Fibroblast of lung (primary cell): Measurements from ENCODE around the gene NEDD4. TPM values are rescaled to one million over a fixed set of nuclear protein-coding genes. Genes with fewer than 3 reads are reported as not detected.

Experiments
- DNase-seq, 2 donors: peaks; one replicate each; pipeline versions ENCODE4 v3.0.0 to v3.0.0-alpha.2; 2010; ENCODE audit warnings: low read depth in 2 of 2
- H2AFZ ChIP-seq: 2 replicates; pipeline ENCODE4 v1.5.1; 2012; ENCODE audit warnings: low read length, control low read depth, inconsistent platforms
- H3K27ac ChIP-seq: 2 replicates; pipeline ENCODE4 v1.5.1; 2011; ENCODE audit warnings: low read length, control low read depth; ENCODE audit not compliant: insufficient read depth
- H3K27me3 ChIP-seq: 2 replicates; pipeline ENCODE4 v1.5.1; 2011; ENCODE audit warnings: mild to moderate bottlenecking, low read length; ENCODE audit not compliant: control insufficient read depth, insufficient read depth
- H3K36me3 ChIP-seq: 2 replicates; pipeline ENCODE4 v1.5.1; 2011; ENCODE audit warnings: low read length; ENCODE audit not compliant: control insufficient read depth, insufficient read depth
- H3K4me1 ChIP-seq: 2 replicates; pipeline ENCODE4 v1.5.1; 2011; ENCODE audit warnings: low read length; ENCODE audit not compliant: control insufficient read depth, insufficient read depth; ENCODE audit errors: extremely low read depth
- H3K4me2 ChIP-seq: 2 replicates; pipeline ENCODE4 v1.5.1; 2011; ENCODE audit warnings: low read length, control low read depth; ENCODE audit not compliant: insufficient read depth; ENCODE audit errors: extremely low read depth
- H3K4me3 ChIP-seq, 4 experiments: fragments of 200-600 bp in 1 of 4; sonication (generic) in 1 of 4; replicated peaks in 1 of 4; 2 replicates each; pipeline ENCODE4 v1.5.1; 2011 to 2016; ENCODE audit warnings: low read length in 4 of 4, low read depth in 3 of 4, mild to moderate bottlenecking in 3 of 4, control low read depth in 2 of 4, inconsistent platforms in 1 of 4, mixed read lengths in 1 of 4; ENCODE audit not compliant: insufficient read depth in 1 of 4; ENCODE audit errors: control extremely low read depth in 1 of 4
- H3K79me2 ChIP-seq: 2 replicates; pipeline ENCODE4 v1.5.1; 2012; ENCODE audit warnings: mild to moderate bottlenecking, low read length, inconsistent platforms; ENCODE audit not compliant: control insufficient read depth, insufficient read depth
- H3K9ac ChIP-seq: 2 replicates; pipeline ENCODE4 v1.5.1; 2011; ENCODE audit warnings: mild to moderate bottlenecking, low read length, control low read depth; ENCODE audit not compliant: insufficient read depth
- H3K9me3 ChIP-seq: 2 replicates; pipeline ENCODE4 v1.5.1; 2012; ENCODE audit warnings: low read depth, low read length; ENCODE audit not compliant: control insufficient read depth, insufficient read depth
- H4K20me1 ChIP-seq: 2 replicates; pipeline ENCODE4 v1.5.1; 2011; ENCODE audit warnings: low read length; ENCODE audit not compliant: control insufficient read depth, insufficient read depth; ENCODE audit errors: extremely low read depth
- EZH2 ChIP-seq: IDR thresholded peaks from 2 replicates; pipeline ENCODE4 v1.5.1; 2012; ENCODE audit warnings: low read length, control low read depth, mild to moderate bottlenecking; ENCODE audit errors: missing control alignments
- polyA plus RNA-seq, 2 donors: library from polyadenylated mRNA; depleted of rRNA in 1 of 2; stranded (reverse) in 1 of 2; unstranded in 1 of 2; fragments of >200 nt; gene quantifications; 2 replicates each; pipeline ENCODE4 v1.2.1, GENCODE V29; 2011 to 2012; ENCODE audit warnings: missing spikeins in 1 of 2
- total RNA-seq: library from RNA; depleted of rRNA; stranded (reverse); fragments of >200 nt; gene quantifications from 2 replicates; pipeline ENCODE4 v1.2.1, GENCODE V29; 2014
- TF ChIP-seq, protein P1 (sequence below), 2 donors: IDR thresholded peaks in 1 of 2; conservative IDR thresholded peaks in 1 of 2; 1 replicate in 1 of 2; 2 replicates in 1 of 2; pipeline ENCODE4 v1.5.1; 2011 to 2012; ENCODE audit warnings: low read length in 2 of 2, control low read depth in 1 of 2, inconsistent platforms in 1 of 2, low read depth in 1 of 2, mild to moderate bottlenecking in 1 of 2

NEDD4 gene
- total and polyA plus RNA-seq, 2 donors (not counting 1 experiment from before 2014, with no cell fraction given): 21.6 to 30.9 TPM

DNA sequence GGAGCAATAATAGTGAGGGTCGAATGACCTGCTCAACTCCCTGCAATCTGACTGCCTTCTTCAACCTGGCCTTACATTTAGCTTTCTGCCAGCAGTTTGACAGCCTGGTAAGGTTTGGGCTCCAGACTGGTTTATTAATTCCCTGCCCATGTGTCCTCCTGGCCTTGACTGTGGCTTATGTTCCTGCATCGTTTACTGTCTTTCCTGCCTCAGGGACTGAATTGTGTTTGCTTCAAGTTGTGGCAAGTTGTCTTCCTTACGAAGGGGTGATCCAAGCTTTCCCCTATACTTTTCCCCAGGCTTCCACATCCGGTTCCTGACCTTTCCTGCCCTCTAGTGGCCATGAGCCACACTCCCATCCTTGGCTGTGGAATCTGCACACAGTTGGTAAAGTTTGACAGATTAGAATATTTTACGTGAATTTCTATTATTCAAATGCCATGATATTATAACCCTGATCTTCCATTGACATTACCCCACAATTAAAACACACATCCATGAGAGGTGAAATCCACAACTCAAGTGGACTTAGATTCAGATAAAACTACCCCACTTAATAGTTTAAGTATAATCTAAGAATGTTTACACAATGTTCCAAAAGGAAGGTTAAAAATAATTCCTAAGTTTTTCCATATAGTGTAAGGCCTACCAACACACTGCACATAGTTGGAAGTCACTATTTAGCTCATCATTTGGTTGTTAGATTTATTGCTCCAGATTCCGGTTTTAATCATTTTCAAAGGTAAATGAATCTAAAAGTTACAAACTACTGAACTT is 95.7 kb downstream of the NEDD4 start:
- H3K79me2 ChIP-seq: no peaks in the 10 kb centered on the region
- peaks cover 7% of the 10 kb centered on the region for H3K4me1 ChIP-seq
- no peaks in the 10 kb centered on the region for H4K20me1 ChIP-seq
- peak; percentile 51 to 65 for DNase-seq
- H3K27ac ChIP-seq: peak overlapping the region; percentile 42
- H3K36me3 ChIP-seq: no peaks in the 10 kb centered on the region
- no peaks in the 10 kb centered on the region for H3K27me3 ChIP-seq
- no peak overlapping the region for H3K4me2 ChIP-seq
- TF ChIP-seq EZH2: no peak
- TF ChIP-seq, protein P1, sequence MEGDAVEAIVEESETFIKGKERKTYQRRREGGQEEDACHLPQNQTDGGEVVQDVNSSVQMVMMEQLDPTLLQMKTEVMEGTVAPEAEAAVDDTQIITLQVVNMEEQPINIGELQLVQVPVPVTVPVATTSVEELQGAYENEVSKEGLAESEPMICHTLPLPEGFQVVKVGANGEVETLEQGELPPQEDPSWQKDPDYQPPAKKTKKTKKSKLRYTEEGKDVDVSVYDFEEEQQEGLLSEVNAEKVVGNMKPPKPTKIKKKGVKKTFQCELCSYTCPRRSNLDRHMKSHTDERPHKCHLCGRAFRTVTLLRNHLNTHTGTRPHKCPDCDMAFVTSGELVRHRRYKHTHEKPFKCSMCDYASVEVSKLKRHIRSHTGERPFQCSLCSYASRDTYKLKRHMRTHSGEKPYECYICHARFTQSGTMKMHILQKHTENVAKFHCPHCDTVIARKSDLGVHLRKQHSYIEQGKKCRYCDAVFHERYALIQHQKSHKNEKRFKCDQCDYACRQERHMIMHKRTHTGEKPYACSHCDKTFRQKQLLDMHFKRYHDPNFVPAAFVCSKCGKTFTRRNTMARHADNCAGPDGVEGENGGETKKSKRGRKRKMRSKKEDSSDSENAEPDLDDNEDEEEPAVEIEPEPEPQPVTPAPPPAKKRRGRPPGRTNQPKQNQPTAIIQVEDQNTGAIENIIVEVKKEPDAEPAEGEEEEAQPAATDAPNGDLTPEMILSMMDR (conservative IDR thresholded peaks at IDR 0.05 in 1 of 2, IDR thresholded peaks at IDR 0.05 in 1 of 2; ENCODE audit: low read depth in 1 of 2, low read length in 2 of 2): peak; percentile 73 to 86
- no peak overlapping the region for H3K9ac ChIP-seq
- H3K9me3 ChIP-seq: no peaks in the 10 kb centered on the region
- peak overlapping the region; percentile 18 for H2AFZ ChIP-seq
- H3K4me3 ChIP-seq: no peak overlapping the region

DNA sequence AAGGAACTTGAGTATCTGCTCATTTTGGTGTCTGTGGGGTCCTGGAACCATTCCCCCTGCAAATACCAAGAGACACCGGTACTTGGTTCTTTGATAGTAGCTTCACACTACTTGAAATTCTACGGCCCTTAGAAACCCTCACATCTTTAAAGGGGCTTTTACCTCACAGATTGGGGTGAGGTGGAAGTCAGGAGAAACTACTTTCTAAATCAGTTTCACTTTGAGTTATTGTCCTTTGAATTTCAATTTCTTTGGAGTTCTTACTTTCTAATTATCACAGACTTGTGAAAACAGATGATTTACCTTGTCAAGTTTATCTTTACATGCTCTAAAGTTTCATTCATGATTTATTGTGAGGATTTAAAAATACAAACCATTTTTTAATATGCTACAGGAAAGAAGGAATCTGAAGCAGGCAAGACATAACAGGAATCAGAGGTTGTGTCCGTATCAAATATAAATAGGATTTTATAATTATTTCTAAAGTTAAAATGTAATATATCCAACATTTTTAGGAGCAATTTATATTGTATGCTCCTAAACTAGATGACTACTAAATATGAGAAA is 98.9 kb downstream of the NEDD4 start:
- Histone ChIP-seq H4K20me1 (no peaks in the 10 kb centered on the region), H3K4me1 (peaks cover 7% of the 10 kb centered on the region), H3K27ac (no peak overlapping the region), H3K4me2 (peak overlapping the region; percentile 66), H3K36me3 (no peaks in the 10 kb centered on the region), H3K9me3 (no peaks in the 10 kb centered on the region), H3K9ac (no peak overlapping the region), H2AFZ (no peak overlapping the region), H3K79me2 (no peaks in the 10 kb centered on the region), H3K27me3 (no peaks in the 10 kb centered on the region), H3K4me3 (peak overlapping the region in 3 of 4 experiments; percentile 6 to 34 (median 17))
- no peak for DNase-seq
- no peak for TF ChIP-seq EZH2
- TF ChIP-seq, protein P1 (conservative IDR thresholded peaks at IDR 0.05 in 1 of 2, IDR thresholded peaks at IDR 0.05 in 1 of 2; ENCODE audit: low read depth in 1 of 2, low read length in 2 of 2): no peak

DNA sequence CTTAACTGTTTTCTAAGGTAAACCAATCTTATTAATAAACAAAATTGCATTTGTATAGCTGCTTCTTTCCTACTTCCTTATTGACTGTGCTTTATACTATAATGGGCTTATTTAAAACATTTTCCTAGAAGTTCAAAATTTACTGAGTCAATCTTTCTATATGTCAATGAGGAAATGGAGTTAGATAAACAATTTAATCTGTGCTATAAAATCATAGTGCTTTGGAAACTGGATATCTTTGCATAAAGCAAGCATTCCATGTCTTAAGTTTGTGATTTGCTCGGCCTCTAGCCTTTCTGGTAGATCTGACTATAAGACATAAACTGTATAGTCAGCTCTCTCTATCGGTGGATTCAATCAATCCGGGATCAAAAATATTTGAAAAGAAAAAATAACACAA is 99.6 kb downstream of the NEDD4 start:
- Histone ChIP-seq H3K4me2 (no peak overlapping the region), H3K9me3 (no peaks in the 10 kb centered on the region), H3K36me3 (no peaks in the 10 kb centered on the region), H3K4me3 (no peak overlapping the region), H3K27me3 (no peaks in the 10 kb centered on the region), H3K9ac (no peak overlapping the region), H4K20me1 (no peaks in the 10 kb centered on the region), H2AFZ (no peak overlapping the region), H3K27ac (no peak overlapping the region), H3K4me1 (peaks cover 7% of the 10 kb centered on the region), H3K79me2 (no peaks in the 10 kb centered on the region)
- TF ChIP-seq, protein P1 (conservative IDR thresholded peaks at IDR 0.05 in 1 of 2, IDR thresholded peaks at IDR 0.05 in 1 of 2; ENCODE audit: low read depth in 1 of 2, low read length in 2 of 2): no peak
- TF ChIP-seq EZH2: no peak
- no peak for DNase-seq
